Bronchial epithelial cell (primary cell): ENCODE results near the gene GPR142. TPM values are rescaled to one million over a fixed set of nuclear protein-coding genes. Genes with fewer than 3 reads are reported as not detected.

Source experiments
- DNase-seq: peaks from one replicate; pipeline ENCODE4 v3.0.0-alpha.2; 2010; ENCODE audit warnings: low read depth
- FAIRE-seq: peaks from 2 replicates; lab custom pipeline; 2011; peaks lifted over from hg19 to GRCh38; lab: Jason Lieb, UNC
- H3K27me3 ChIP-seq: 2 replicates; pipeline ENCODE4 v1.5.1; 2011; ENCODE audit warnings: low read length; ENCODE audit not compliant: control insufficient read depth, insufficient read depth
- H3K36me3 ChIP-seq: 2 replicates; pipeline ENCODE4 v1.5.1; 2011; ENCODE audit warnings: low read length; ENCODE audit not compliant: control insufficient read depth, insufficient read depth
- H3K4me3 ChIP-seq: 2 replicates; pipeline ENCODE4 v1.5.1; 2011; ENCODE audit warnings: mild to moderate bottlenecking, low read depth, low read length, control low read depth
- total RNA-seq: library from RNA; depleted of rRNA; stranded (reverse); fragments of >200 nt; gene quantifications from 2 replicates; pipeline ENCODE4 v1.2.1, GENCODE V29; 2014
- TF ChIP-seq, protein P1 (sequence below): IDR thresholded peaks from 2 replicates; pipeline ENCODE4 v1.5.1; 2011; ENCODE audit warnings: mild to moderate bottlenecking, moderate library complexity, low read length, control low read depth, inconsistent platforms; ENCODE audit not compliant: insufficient read depth, severe bottlenecking

The GPR142 gene
- total RNA-seq, 1 donor from 2014 or later: not detected

DNA sequence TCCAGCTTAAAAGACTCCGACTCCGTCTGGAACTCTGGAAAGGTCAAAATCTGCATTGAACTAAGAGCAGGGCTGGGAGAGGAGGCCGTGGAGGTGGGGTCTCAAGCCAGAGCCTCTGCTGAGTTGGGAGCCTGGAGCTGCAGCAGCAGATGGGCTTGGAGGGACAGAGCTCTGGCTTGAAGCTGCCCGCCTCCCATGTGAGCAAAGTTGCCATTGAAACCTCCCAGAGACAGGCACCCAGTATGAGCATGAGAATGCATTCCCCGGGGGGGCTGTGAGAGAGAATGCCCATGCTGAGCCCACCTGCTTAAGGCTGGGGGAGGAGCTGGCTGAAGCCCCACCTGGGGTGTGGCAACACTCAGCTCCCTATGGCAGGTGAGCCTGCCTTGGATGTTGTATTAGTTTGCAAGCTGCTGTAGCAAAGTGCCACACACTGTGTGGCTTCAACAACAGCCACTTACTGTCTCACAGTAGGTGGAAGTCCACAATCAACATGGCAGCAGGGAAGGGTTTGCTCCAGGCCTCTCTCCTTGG is 31.7 kb upstream of the GPR142 start:
- FAIRE-seq: no peak
- Histone ChIP-seq H3K36me3 (no peaks in the 10 kb centered on the region), H3K4me3 (no peak overlapping the region), H3K27me3 (no peaks in the 10 kb centered on the region)
- TF ChIP-seq, protein P1, sequence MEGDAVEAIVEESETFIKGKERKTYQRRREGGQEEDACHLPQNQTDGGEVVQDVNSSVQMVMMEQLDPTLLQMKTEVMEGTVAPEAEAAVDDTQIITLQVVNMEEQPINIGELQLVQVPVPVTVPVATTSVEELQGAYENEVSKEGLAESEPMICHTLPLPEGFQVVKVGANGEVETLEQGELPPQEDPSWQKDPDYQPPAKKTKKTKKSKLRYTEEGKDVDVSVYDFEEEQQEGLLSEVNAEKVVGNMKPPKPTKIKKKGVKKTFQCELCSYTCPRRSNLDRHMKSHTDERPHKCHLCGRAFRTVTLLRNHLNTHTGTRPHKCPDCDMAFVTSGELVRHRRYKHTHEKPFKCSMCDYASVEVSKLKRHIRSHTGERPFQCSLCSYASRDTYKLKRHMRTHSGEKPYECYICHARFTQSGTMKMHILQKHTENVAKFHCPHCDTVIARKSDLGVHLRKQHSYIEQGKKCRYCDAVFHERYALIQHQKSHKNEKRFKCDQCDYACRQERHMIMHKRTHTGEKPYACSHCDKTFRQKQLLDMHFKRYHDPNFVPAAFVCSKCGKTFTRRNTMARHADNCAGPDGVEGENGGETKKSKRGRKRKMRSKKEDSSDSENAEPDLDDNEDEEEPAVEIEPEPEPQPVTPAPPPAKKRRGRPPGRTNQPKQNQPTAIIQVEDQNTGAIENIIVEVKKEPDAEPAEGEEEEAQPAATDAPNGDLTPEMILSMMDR: no peak
- DNase-seq: no peak

DNA sequence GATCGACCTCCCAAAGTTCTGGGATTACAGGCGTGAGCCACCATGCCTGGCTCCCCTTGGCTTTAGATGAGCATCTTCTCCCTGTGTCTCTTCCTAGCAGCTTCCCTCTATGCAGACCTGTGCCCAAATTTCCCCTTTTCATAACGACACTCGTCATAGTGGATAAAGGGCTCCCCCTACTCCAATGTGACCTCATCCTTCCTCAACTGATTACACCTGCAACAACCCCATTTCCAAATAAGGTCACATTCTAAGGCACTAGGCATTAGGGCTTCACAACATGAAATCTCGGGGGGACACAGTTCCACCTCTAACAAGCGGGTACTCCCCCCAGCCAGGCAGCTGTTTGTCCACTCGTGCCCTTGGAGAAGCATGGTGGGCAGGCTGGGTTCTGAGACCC is 31.0 kb upstream of the GPR142 start:
- Histone ChIP-seq H3K4me3 (no peak overlapping the region), H3K36me3 (no peaks in the 10 kb centered on the region), H3K27me3 (no peaks in the 10 kb centered on the region)
- DNase-seq: no peak
- TF ChIP-seq, protein P1: no peak
- peak; percentile 58 for FAIRE-seq

DNA sequence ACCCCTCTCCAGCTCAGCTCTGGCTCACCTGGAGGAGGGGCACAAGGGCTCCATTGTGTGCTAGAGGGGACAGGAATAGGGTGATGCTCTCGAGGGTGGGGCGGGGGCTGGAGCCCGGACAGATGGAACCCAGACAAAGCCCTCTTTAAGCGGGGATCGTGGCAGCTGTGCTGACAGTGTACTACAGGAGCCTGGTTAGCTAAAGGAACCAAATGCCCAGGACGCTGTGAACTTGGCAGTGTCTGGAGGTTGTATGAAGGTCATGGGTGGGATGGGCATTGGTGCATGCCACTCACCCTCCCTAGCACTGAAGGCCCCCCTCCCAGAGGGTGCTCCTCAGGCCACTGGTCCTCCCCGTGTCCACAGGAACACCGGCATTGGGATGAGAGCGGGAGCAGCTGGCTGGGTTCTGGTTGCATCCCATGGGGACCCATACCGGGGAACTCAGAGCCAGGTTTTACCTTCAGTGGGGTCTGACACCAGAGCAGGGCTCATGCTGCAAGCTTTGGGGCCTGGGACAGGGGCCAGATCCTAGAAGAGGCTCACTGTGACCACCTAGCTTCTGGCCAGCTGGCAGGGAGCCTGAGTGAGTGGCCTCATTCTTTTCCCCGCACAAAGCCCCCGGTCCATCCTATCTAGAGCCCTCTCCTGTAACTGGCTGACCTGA is 29.3 kb upstream of the GPR142 start:
- TF ChIP-seq, protein P1: no peak
- DNase-seq (no peak), FAIRE-seq (no peak)
- Histone ChIP-seq H3K4me3 (no peak overlapping the region), H3K27me3 (no peaks in the 10 kb centered on the region), H3K36me3 (no peaks in the 10 kb centered on the region)

DNA sequence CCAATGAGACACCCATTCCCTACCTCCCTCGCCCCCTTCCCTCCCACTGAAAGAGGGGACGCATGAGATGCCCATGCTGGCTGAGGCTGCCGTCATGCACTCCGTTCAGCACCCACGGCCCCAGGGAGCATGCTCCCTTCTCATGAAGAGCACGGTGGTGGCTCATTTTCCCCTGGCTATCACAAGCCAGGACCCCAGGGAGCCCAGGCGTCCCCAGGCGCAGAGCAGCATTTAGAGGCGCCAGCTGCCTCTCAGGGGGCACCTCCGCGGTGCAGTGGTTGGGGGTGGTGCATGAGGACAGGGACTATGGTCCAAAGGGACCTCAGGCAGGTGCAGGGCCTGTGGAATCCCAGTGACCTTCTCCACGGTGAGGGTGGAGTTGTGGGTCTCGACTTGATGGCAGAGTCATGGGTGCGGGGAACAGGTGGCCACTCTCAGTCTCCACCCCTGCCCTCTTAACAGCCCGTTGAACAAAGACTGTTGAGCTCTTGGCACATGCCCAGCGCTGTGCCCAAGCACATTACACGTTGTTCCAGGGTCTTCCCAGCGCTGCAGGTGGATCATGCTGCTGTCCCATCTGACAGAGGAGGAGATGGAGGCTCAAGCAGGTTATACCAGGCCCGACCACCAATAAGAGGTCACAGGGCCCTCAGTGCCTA is 27.6 kb upstream of the GPR142 start:
- FAIRE-seq (no peak), DNase-seq (no peak)
- Histone ChIP-seq H3K4me3 (no peak overlapping the region), H3K27me3 (no peaks in the 10 kb centered on the region), H3K36me3 (no peaks in the 10 kb centered on the region)
- TF ChIP-seq, protein P1: no peak

DNA sequence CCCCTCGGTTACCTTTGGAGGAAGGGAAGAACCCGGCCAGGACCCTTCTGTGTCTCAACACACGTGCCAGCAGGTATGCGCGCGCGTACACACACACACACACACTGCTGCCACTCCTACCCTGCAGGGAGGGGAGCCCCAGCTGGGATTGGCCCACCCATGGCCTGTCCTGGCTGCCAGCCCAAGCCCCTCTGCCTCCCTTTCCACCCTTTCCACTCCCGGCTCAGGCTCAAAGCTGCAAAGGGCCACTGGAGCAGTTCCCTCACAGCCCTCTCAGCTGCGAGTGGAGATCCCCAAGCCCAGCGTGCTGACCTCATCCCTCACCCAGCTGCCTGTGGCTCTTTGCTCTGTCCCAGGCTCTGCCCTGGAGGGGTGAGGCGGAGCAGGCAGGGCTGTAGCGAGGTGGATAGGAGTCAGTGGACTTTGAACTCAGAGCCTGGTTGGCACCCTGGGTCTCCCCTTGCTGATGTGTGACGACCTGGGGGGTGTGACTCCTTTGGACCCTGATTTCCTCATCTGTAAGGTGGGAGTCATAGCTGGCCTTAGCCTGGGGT is 26.8 kb upstream of the GPR142 start:
- no peak for DNase-seq
- TF ChIP-seq, protein P1: no peak
- H3K36me3 ChIP-seq: no peaks in the 10 kb centered on the region
- H3K4me3 ChIP-seq: no peak overlapping the region
- peaks cover 2% of the 10 kb centered on the region for H3K27me3 ChIP-seq
- no peak for FAIRE-seq
